Neural cell (in vitro differentiated cells): Measurements from ENCODE around the gene CLIC1.

ENCODE experiments used
- EZH2 ChIP-seq: fragments of 200-600, 300-800 bp; shearing (Covaris generic), sonication (generic); IDR thresholded peaks from 2 replicates; pipeline ENCODE4 v1.6.1; 2014; ENCODE audit warnings: antibody characterized with exemption, low read length, borderline replicate concordance, mild to moderate bottlenecking; ENCODE audit not compliant: insufficient read depth, poor library complexity, severe bottlenecking
- MXI1 ChIP-seq: fragments of 450-650 bp; conservative IDR thresholded peaks from 2 replicates; pipeline ENCODE4 v1.6.1; 2014; ENCODE audit warnings: antibody characterized with exemption, mild to moderate bottlenecking; ENCODE audit not compliant: poor library complexity, severe bottlenecking
- POLR2AphosphoS5 ChIP-seq: IDR thresholded peaks from 2 replicates; pipeline ENCODE4 v1.6.1; 2012
- RAD21 ChIP-seq: fragments of 450-650 bp; conservative IDR thresholded peaks from 2 replicates; pipeline ENCODE4 v1.6.1; 2014; ENCODE audit warnings: antibody characterized with exemption, mild to moderate bottlenecking, moderate library complexity
- TF ChIP-seq, protein P1 (sequence below): fragments of 450-650 bp; IDR thresholded peaks from 2 replicates; pipeline ENCODE4 v1.5.1; 2014; ENCODE audit warnings: antibody characterized with exemption, mild to moderate bottlenecking, moderate library complexity; ENCODE audit not compliant: poor library complexity, severe bottlenecking

GRCh38 chr6:31767096-31767645 lies 30.8 kb upstream of the CLIC1 start:
- TF ChIP-seq MXI1, result no peak
- TF ChIP-seq, protein P1, sequence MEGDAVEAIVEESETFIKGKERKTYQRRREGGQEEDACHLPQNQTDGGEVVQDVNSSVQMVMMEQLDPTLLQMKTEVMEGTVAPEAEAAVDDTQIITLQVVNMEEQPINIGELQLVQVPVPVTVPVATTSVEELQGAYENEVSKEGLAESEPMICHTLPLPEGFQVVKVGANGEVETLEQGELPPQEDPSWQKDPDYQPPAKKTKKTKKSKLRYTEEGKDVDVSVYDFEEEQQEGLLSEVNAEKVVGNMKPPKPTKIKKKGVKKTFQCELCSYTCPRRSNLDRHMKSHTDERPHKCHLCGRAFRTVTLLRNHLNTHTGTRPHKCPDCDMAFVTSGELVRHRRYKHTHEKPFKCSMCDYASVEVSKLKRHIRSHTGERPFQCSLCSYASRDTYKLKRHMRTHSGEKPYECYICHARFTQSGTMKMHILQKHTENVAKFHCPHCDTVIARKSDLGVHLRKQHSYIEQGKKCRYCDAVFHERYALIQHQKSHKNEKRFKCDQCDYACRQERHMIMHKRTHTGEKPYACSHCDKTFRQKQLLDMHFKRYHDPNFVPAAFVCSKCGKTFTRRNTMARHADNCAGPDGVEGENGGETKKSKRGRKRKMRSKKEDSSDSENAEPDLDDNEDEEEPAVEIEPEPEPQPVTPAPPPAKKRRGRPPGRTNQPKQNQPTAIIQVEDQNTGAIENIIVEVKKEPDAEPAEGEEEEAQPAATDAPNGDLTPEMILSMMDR, result no peak
- no peak for TF ChIP-seq RAD21
- TF ChIP-seq POLR2AphosphoS5, result no peak
- TF ChIP-seq EZH2, result no peak
